ENCODE results near the gene DRAP1.

The DRAP1 gene

GRCh38 chr11:65921876-65922275, 2.6 kb downstream of the DRAP1 start:
- Histone ChIP-seq H3K27ac (no peak overlapping the region), H3K4me3 (ENCODE audit: low read depth, low read length) (no peak overlapping the region), H3K9me3 (ENCODE audit: severe bottlenecking) (no peaks in the 10 kb centered on the region), H3K36me3 (peaks cover 17% of the 10 kb centered on the region), H3K27me3 (ENCODE audit: insufficient read depth, low read depth, severe bottlenecking) (no peaks in the 10 kb centered on the region)
- DNase-seq, result no peak
- TF ChIP-seq CTCF (IDR thresholded peaks at IDR 0.05; ENCODE audit: low read depth, low read length), result no peak

- TF ChIP-seq CTCF (IDR thresholded peaks at IDR 0.05; ENCODE audit: low read depth, low read length), result no peak
- H3K9me3 ChIP-seq (ENCODE audit: severe bottlenecking), result no peaks in the 10 kb centered on the region
- DNase-seq, result no peak
- H3K27me3 ChIP-seq (ENCODE audit: insufficient read depth, low read depth, severe bottlenecking), result no peaks in the 10 kb centered on the region
- no peak overlapping the region for H3K4me3 ChIP-seq (ENCODE audit: low read depth, low read length)
- no peak overlapping the region for H3K27ac ChIP-seq
- H3K36me3 ChIP-seq, result peaks cover 17% of the 10 kb centered on the region
Measured at GRCh38 chr11:65922565-65922964, 3.3 kb downstream of the DRAP1 start.

- Histone ChIP-seq H3K36me3 (peaks cover 17% of the 10 kb centered on the region), H3K27me3 (ENCODE audit: insufficient read depth, low read depth, severe bottlenecking) (no peaks in the 10 kb centered on the region), H3K4me3 (ENCODE audit: low read depth, low read length) (no peak overlapping the region), H3K9me3 (ENCODE audit: severe bottlenecking) (no peaks in the 10 kb centered on the region), H3K27ac (no peak overlapping the region)
- no peak for DNase-seq
- no peak for TF ChIP-seq CTCF (IDR thresholded peaks at IDR 0.05; ENCODE audit: low read depth, low read length)
Measured at GRCh38 chr11:65925397-65925796, 6.2 kb downstream of the DRAP1 start.

GRCh38 chr11:65927904-65928397, 8.7 kb downstream of the DRAP1 start:
- Histone ChIP-seq H3K9me3 (ENCODE audit: severe bottlenecking) (no peaks in the 10 kb centered on the region), H3K27me3 (ENCODE audit: insufficient read depth, low read depth, severe bottlenecking) (no peaks in the 10 kb centered on the region), H3K36me3 (peaks cover 5% of the 10 kb centered on the region), H3K27ac (no peak overlapping the region), H3K4me3 (ENCODE audit: low read depth, low read length) (no peak overlapping the region)
- no peak for DNase-seq
- TF ChIP-seq CTCF (IDR thresholded peaks at IDR 0.05; ENCODE audit: low read depth, low read length), result no peak

- Histone ChIP-seq H3K4me3 (ENCODE audit: low read depth, low read length) (no peak overlapping the region), H3K27ac (no peak overlapping the region), H3K9me3 (ENCODE audit: severe bottlenecking) (no peaks in the 10 kb centered on the region), H3K36me3 (peaks cover under 1% of the 10 kb centered on the region; the same call in 1 of the 2 replicates), H3K27me3 (ENCODE audit: insufficient read depth, low read depth, severe bottlenecking) (no peaks in the 10 kb centered on the region)
- DNase-seq, result no peak
- no peak for TF ChIP-seq CTCF (IDR thresholded peaks at IDR 0.05; ENCODE audit: low read depth, low read length)
Measured at GRCh38 chr11:65928667-65929066, 9.4 kb downstream of the DRAP1 start.

Data from WERI-Rb-1 (cell line).